SK-N-DZ (cell line): ENCODE data around the gene KCNQ1.
"Not testable (repeated sequence)": the region's sequence is repeated elsewhere in the genome, so short reads cannot be mapped to it uniquely, and the experiment has no call there.

ENCODE experiments used
- DNase-seq: peaks from one replicate; pipeline ENCODE4 v3.0.0-alpha.2; 2015; ENCODE audit warnings: low spot score

KCNQ1 gene

DNA sequence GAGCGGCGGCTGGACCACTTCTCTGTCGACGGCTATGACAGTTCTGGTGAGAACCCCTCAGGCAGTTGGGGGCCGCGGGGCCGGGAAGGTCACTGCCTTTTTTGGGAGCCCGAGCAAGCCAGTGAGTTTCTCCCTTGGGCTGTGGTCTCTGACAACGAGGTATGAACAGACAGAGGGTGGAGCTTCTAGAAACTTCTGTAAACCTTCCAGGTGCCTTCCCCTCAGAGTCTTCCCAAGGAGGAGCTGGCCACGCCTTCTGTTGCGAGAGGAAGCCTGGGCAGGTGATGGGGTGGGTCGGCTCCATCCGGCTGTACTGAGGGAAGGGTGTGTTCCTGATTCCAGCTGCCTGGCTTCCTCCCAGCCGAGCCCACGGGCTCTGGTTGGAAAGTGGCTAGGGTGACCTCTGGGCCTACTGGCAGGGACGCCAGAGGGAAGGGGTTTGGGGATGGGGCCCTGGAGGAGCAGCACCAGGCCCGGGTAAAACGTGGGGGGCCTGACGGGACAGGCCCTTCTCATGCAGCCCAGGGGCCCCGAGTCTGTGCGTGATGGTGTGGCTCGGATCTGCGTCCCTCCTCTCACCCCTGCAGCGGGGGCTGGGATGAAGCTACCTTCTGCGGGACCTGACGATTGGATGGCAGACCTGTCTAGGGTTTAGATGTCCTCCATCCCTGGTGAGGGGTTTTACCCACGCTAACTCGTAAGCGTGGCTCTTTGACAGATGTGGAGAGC is 144.2 kb downstream of the KCNQ1 start:
- no peak for DNase-seq

DNA sequence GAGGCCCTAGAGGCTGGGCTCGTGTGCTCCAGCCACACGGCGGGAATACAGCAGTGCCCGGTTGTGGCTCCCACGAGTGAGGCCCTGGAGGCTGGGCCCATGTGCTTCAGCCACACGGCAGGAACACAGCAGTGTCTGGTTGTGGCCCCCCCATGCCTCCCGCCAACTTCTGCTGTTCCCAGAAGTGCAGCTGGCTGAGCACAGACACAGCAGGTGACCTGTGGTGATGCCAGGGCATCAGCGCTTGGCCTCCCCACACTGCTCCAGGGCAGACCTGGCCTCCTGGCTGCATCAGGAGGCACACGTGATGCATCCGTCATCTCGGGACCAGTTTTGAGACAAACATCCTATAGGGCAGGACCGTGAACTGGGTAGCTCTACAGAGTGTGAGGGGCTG is 144.7 kb downstream of the KCNQ1 start:
- DNase-seq: no peak

DNA sequence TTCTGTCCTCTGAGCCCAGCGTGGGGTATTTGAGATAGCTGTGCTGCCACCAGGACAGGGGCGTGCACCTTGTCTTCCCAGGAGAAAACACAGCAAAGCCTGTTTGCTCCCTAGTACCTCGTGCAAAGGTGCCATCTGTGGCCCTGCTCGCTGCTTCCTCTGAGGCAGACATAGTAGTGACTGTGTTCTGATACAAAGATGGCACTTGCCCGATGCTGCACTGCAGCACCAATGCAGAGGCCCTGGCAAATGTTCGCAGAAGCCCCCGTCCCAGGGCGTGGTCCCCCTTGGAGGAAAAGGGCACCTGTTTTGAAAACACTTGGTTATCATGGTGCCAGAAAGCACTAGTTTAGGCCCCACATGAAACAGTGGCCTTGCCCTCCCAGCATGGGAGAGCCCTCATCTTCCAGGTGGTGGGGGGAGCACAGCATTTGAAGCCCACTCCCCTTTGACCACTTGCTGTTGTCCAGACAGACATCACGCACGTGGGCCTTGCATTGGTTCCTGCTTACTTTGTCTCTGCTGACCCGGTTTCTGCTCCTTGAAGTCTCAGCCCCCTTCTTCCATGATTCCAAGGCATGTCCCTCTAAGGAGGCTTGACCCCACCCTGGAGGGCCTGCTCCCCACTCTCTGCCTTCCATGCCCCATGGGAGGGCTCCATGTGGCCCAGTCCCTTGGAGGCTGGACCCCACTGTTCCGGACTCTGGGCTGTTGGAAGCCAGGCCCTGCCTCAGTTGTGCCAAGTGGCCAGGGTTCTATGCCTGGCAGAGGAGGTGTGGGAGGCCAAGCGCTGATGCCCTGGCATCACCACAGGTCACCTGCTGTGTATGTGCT is 145.5 kb downstream of the KCNQ1 start:
- no peak for DNase-seq

DNA sequence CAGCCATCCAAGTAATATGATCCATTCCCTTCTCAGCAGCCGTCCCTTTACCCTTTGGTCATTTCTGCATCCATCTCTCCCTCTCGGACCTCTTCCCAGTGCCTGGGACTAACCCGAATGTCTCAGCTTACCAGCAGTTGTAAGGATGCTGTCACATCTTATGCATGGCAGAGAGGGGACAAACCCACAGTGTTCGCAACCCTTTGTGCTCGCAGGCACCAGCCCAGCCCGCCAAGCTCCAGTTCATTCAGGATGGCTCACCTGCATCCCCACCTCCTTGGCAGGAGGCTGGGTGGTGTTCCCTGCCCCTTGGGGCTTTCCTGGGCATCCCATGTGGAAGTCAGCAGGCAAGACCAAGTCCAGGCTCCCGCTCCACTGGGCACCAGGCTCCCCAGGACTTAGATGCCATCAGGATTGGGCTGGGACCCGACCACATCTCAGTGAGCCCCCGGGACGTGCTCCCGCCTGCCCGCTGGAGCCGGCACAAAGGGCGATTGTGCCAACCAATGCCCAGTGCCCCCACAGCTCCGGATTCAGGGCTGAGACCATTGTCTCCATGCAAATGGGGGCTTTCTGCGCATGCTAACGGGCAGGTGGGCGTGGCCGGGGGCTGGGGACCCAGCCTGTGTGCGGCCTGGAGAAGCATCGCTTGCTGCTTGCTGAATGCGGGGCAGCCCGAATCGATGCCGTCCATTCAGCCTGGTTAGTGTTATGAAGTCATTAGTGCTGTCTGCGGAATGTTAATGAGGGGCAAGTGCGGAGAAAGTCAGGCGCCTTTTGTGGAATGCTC is 146.4 kb downstream of the KCNQ1 start:
- DNase-seq: no peak

DNA sequence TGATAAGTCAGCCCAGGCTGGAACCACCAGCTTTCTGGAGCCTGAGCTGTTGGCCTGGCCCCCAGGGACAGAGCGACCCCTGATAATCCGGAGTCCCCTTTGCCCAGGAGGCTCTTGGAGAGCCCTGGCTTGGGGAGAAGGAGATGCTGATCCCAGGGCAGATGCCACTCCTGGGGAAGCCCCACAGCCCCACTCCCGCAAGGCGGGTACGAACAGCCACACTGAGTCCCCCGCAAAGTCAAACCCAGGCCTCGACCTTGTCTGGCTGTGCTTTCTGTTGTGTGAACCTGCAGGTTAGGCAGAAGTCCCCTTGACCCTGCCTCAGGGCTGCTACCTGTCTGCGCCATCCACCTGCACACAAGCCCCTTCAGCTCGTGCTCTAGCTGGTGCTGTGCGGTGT is 147.0 kb downstream of the KCNQ1 start:
- DNase-seq: no peak

DNA sequence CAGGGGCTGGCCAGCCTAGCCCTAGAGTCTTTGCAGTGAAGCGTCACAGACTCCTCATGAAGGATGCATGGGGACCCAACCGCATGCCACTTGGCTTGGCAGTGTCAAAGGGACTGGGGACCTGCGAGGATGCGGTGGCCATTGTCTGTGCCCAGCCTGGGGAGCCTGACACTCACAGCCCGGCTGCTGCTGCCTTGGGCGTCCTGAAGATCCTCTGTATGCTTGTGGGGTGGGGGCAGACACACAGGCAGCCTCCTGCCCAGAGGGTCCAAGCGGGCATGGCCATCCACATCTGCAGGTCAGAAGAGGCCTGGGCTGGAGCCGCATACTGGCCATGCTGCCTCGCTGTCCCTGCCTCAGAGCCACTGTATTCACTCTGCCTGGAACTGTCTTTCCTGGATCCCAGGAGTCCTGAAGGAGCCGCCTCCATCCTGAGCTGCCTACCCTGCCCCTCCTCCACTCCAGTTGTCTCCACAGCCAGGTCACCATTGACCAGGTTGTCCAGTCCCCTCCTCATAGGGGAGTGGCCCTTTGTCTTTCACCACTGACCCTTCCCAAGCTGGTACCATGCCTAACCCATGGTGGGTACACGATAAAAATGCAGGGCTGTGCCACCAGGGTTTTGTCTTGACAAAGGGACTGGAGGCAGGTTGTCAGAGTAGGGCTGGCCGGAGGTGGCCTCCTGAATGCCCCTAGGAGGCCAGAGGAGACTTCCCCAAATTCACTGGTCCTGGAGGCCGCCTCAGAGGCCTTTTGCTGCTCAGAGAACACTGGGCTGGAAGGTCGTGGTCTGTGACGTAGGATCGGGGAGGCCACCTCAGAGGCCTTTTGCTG is 148.0 kb downstream of the KCNQ1 start:
- no peak for DNase-seq

DNA sequence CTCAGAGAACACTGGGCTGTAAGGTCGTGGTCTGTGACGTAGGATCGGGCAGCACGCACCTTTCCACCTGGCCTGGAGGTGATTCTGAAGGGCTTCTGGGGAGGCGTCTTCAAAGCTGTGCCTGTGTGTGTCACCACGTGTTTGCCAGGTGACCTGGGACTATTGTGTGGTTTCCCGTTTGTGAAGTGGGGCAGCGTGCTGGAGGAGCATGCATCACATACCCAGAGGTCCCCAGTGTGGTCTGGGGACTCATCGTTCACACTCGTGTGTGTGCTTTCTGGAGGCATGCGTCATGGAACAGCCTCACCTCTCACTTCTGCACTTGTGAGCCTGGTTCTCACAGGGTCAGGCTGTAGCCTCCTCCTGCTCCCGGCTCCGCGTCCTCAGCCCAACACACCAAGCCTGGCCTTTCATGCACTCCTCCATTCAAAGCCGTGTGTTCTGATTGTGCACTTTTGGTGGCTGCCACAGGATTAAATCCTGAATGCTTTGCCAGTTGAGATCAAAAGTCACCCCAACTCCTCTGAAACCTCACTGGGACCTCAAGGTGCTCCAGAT is 148.7 kb downstream of the KCNQ1 start:
- no peak for DNase-seq

DNA sequence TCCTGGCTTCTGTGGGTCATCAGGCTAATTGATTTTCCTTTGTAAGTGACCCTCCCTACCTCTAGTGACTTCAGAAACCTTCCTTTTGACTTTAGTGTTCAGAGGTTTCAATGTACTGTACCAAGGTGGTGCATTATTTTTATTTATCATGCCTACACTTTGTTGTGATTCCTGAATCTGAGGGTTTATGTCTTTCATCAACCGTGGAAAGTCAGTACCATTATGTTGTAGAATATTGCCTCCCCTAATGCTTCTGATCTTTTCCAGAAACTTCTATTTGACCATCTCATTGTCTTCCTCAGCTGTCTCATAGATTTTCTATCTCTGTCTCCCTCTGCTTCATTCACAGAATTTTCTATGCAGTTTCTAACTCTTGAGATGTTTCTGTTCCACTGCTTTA is 149.5 kb downstream of the KCNQ1 start:
- no peak for DNase-seq

DNA sequence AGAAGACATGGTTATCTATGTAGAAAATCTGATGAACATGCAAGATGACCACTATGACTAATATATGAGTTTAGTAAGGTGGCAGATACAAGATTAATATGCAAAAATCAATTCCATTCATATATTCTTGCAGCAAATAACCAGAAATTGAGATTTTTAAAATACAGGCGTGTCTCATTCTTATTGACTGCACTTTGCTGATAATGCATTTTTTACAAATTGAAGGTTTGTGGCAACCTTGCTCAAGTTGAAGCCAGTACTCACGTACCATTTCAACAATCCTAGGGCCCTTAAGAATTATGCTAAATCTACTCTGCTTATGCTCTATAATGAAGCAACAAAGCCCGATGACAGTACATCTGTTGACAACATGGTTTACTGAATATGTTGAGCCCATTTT is 150.4 kb downstream of the KCNQ1 start:
- DNase-seq: no peak

DNA sequence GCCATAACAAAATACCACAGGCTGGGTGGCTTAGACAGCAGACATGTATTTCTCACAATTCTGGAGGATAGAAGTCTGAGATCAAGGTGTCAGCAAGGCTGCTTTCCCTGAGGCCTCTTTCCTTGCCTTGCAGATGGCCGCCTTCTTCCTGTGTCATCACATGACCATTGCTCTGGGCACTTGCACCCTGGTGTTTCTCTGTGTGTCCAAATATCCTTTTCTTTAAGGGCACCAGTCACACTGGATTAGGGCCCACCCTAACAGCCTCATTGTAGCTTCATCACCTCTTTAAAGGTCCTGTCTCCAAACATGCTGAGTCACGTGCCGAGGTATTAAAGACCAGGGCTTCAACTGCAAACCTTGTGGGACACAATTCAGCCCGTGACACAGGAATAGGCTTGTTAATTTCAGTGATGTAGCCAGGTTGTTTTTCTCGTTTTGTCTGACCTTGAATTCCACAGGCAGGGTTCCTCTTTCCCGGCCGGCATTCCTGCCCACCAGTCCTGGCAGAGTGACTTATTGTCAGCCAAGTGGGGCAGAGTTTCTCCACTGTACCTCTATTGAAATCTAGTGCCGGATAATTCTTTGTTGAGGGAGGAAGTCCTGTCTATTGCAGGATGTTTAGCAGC is 154.9 kb downstream of the KCNQ1 start:
- no peak for DNase-seq

DNA sequence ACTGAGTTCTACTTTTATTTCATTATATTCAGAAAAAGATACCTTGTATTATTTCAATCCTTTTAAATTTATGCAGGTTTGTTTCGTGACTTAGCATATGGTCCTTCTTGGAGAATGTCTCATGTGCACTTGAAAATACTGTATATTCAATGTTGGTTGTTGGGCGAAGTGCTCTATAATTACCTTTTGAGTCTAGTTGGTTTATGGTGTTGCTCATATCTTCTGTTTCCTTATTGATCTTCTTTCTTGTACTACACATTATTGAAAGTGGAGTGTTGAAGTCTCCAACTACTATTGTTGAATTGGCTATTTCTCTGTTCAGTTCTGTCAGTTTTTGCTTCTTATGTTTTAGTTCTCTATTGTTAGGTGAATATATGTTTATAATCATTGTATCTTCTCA is 164.5 kb downstream of the KCNQ1 start:
- no peak for DNase-seq

DNA sequence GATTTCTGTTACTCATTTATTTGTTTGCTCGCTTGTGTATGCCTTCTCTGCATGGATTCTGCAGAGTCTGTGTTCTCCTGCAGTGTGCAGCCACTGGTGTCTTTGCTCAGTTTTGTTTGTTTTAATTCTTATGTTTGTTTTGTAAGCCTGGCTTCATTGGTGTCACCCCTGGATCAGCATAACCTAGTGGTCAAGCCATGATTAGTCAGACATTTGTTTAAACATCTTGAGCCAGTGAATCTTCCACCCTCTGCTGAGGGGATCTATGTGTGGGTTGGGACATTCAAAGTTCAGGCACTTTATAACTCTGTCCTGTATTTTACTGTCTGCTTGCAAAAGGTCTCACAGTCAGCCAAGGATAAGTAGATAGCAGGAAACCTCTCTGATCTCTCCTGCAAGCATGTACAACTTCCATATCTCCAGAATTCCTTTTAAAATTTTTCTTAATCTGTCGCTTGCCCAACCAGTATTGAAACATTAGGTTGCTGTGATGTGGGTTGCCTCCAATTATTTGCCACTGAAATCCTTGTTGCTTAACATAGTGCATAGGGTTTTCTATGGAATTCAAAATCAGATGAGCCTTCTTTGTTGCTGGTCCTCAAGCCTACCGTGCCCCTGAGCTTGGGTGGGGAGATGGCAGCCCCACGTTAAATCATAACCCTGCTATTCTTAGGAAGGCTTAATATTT is 168.2 kb downstream of the KCNQ1 start:
- DNase-seq: no peak

DNA sequence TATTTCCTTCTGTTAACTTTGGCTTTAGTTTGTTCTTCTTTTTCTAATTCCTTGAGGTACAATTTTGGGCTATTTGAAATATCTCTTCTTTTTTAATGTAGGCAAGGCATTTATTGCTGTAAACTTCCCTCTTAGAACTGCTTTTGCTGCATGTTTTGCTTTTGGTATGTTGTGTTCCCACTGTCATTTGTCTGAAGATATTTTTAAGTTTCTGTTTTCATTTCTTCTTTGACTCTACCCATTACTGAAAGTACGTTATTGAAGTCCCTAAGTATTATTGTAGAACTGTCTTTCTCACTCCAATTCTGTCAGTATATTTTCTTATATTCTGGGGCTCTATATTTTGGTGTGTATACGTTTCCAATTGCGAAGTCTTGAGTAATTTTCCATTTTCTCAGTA is 177.1 kb downstream of the KCNQ1 start:
- DNase-seq: no peak

DNA sequence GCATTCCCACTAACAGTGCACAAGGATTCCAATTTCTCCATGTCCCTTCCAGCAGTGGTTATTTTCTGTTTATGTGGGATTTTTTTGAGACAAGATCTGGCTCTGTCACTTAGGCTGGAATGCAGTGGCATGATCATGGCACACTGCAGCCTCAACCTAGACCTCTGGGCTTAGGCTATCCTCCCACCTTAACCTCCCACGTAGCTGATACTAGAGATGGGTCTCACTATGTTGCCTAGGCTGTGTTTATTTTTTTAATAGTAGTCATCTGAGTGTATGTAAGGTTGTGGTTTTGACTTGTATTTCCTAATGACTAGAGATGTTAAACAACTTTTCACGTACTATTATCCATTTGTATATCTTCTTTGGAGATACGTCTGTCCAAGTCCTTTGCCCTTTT is 180.4 kb downstream of the KCNQ1 start:
- no peak for DNase-seq

DNA sequence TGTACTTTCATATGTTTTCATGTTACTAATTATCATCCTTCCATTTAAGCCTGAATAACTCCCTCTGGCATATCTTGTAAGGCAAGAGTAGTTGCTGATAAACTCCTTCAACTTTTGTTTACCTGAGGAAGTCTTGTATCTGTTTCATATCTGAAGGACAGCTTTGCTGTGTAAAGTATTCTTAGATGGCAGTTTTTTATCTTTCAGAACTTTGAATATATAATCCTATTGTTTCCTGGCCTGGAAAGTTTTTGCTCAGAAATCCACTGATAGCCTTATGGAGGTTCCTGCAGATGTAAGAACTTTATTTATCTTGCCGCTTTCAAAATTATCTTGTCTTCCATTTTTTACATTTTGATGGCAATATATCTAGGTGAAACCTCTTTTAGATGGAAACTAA is 185.9 kb downstream of the KCNQ1 start:
- DNase-seq: no peak

DNA sequence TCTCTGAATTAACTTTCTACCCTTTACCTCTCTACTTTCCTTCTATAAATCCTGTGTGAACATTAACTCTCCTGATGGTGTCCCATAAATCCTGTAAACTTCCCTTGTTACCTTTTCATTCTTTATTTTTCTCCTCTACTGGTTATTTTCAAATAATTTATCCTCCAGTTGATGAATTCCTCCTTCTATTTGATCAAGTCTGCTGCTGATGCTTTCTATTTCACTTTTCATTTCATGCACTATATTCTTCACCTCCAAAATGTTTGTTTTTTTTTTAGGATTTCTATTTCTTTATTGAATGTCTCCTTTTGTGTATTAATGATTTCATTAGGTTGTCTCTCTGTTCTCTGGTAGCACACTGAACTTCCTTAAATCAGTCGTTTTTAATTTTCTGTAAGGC is 186.4 kb downstream of the KCNQ1 start:
- DNase-seq: no peak

DNA sequence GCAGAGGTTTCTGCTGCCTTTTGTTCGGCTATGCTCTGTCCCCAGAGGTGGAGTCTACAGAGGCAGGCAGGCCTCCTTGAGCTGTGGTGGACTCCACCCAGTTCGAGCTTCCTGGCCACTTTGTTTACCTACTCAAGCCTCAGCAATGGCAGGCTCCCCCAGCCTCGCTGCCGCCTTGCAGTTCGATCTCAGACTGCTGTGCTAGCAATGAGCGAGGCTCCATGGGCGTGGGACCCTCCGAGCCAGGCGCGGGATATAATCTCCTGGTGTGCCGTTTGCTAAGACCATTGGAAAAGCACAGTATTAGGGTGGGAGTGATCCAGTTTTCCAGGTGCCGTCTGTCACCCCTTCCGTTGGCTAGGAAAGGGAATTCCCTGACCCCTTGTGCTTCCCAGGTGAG is 195.0 kb downstream of the KCNQ1 start:
- not testable (repeated sequence) for DNase-seq

DNA sequence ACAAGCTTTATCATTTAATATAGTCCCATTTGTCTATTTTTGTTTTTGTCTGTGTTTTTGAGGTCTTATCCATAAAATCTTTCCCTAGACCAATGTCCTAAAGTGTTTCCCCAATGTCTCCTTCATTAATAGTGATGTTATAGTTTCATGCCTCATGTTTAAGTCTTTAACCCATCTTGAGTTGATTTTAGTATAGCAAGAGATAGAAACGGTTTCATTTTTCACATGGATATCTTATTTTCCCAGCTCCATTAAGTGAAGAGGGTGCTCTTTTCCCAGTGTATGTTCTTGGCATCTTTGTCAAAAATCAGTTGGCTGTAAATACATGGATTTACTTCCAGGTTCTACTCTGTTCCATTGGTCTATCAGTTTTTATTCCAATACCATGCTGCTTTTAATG is 196.8 kb downstream of the KCNQ1 start:
- DNase-seq: no peak

DNA sequence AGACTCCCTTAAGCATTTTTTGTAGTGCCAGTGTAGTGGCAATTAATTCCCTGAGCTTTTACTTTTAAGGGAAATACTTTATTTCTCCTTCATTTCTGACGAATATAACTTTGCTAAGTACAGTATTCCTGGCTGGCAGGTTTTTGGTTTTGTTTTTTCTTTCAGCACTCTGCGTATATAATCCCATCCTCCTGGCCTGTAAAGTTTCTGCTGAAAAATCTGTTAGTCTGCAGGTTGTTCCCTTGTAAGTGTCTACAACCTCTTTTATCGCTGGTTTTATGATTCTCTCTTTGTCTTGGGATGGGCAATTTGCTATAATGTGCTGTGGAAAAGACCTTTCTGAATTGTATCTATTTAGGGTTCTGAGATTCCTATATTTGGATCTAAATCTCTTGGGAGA is 198.9 kb downstream of the KCNQ1 start:
- no peak for DNase-seq
